Ishikawa (cell line): ENCODE measurements around the gene MYCBPAP.

Experiments used
- MAX ChIP-seq: IDR thresholded peaks from 2 replicates; pipeline ENCODE4 v1.6.1; 2012
- RAD21 ChIP-seq: IDR thresholded peaks from 2 replicates; pipeline ENCODE4 v1.6.1; 2012; ENCODE audit warnings: low read depth
- REST ChIP-seq: IDR thresholded peaks from 2 replicates; pipeline ENCODE4 v1.6.1; 2012; ENCODE audit warnings: low read depth, mild to moderate bottlenecking
- YY1 ChIP-seq: IDR thresholded peaks from 2 replicates; pipeline ENCODE4 v1.6.1; 2012; ENCODE audit warnings: low read depth

- TF ChIP-seq RAD21 (no peak), MAX (no peak), YY1 (no peak), REST (no peak)
These were observed 9.0 kb upstream of the MYCBPAP start for GRCh38 chr17:50499270-50499669.
